Hepatocyte (in vitro differentiated cells): ENCODE results near the gene FHOD3.

Experiments
- CTCF ChIP-seq: fragments of 200-600 bp; sonication (generic); IDR thresholded peaks from 2 replicates; pipeline ENCODE4 v1.5.1; 2016; ENCODE audit warnings: antibody characterized with exemption, mild to moderate bottlenecking; ENCODE audit not compliant: poor library complexity
- EZH2 ChIP-seq: fragments of 200-600 bp; sonication (generic); IDR thresholded peaks from 2 replicates; pipeline ENCODE4 v1.6.1; 2016; ENCODE audit warnings: antibody characterized with exemption, mild to moderate bottlenecking, borderline replicate concordance

- TF ChIP-seq CTCF: no peak
- TF ChIP-seq EZH2: no peak
Measured at GRCh38 chr18:36454848-36455458, 157.4 kb downstream of the FHOD3 start.
